HG03342 (cell line): Measurements from ENCODE around the gene NRN1L.
A peak's percentile ranks its signal among the peaks of the same experiment; 100 is the strongest.
"Not testable (repeated sequence)": the region's sequence is repeated elsewhere in the genome, so short reads cannot be mapped to it uniquely, and the experiment has no call there.

Source experiments
- ATAC-seq: cut with Tn5 transposase; IDR thresholded peaks from one replicate; pipeline ENCODE4 v1.9.1; 2021; ENCODE audit warnings: mild to moderate bottlenecking, moderate library complexity; ENCODE audit not compliant: unreplicated experiment

The NRN1L gene

DNA sequence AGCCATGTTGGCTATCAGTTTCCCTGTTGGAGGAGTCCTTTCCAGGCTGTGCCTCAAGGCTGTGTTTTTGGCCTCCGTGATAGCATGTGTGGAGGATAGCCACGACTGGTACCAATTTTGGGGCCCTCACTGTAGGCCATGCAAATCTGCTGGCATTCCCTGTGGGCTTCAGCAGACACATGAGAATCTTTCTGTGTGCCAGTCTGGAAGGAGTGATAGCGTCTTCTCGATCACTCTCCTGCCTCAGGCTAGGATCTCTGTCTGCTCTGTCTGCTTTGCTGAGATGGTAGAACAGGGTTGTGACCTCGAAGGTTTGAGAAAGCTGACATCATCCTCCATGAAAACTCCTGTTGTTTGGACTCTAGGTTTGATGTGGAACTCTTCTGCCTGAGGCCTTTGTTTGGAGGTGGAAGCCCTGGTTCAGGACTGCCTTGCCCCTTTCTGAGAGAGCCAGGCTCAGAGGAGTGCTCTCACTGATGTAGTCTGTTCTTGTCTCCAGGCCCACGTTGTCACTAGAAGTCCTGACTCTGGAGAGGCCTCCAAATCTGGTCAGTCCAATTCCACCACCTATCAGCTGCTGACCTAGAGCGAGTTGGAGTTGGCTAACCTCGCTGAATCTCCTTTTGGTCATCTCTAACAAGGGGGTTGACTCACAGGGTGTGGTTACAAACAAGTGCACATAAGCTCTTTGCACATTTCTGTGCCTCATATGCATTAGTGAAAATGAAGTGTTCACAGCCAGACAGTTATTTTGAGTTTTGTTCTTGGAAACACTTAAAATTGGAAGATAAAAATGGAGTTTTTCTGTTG lies 23.9 kb upstream of the NRN1L start:
- ATAC-seq: no peak

DNA sequence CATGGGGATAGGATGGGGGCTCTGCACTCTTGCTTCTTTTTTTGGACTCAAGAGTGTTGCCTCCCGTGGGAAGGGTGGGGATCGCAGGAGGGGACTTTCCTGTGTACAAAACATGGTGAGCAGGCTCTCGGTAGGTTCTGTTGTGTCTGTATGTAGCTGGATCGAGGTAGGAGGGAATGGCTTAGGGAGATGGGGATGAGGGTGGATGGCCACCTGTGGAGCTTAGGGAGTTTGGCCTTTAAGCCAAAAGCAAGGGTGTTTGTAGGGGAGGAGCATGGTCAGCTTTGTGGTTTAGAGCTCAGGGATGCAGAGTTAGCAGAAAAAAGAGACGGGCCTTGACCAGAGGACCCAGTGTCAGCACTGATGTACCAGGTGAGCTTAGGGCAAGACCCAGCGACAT lies 22.8 kb upstream of the NRN1L start:
- no peak for ATAC-seq

DNA sequence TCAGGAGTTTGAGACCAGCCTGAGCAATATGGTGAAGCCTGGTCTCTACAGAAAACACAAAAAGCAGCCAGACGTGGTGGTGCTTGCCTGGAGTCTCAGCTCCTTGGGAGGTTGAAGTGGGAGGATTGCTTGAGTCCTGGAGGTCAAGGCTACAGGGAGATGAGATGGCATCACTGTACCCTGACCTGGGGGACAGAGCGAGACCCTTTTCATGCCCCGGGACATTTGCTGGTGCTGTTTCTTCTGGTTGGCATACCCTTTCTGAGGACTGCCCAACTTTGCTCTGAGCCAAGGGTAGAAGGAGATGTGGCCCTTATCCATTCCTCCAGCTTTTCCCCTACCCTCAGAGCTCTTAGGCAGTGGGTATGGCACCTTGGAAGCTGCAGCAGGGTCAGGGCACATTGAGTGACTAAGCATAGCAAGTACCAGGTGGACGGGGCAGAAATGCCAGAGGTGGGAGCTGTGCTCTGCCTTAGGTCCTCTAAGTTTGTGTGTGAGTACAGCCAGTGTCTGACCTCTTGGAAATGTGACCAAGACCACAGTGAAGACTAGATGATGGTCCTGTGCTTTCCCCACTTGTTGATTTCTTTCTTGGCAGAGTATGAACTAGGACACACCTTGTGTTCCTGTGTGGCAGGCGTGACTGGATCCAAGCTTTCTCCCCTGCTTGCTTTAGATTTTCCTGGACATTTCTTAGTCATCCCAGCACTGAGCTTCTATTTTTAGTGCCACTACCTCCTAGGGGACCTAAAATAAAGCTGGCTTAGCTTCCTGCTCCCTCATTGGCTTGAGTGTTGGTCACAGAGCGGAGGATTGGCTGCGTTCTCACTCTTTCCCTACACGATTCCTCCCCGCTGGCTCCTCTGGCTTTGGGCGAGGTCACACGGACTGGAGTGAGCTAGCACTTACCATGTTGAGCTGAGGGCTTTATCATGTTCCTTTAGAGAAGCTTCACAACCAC lies 21.8 kb upstream of the NRN1L start:
- no peak for ATAC-seq

DNA sequence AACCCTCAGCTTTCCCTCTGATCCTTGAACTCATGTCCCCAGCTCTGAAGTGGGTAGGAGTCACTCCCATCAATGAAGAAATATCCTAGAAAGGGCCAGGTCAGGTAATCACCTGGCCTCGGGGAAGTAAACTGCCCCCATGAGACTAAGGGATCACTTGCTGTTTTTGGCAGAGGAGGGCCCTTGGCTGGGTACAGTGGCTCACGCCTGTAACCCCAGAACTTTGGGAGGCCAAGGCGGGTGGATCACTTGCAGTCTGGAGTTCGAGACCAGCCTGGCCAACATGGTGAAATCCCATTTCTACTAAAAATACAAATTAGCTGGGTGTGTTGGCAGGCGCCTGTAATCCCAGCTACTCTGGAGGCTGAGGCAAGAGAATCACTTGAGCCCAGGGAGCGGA lies 20.6 kb upstream of the NRN1L start:
- not testable (repeated sequence) for ATAC-seq

DNA sequence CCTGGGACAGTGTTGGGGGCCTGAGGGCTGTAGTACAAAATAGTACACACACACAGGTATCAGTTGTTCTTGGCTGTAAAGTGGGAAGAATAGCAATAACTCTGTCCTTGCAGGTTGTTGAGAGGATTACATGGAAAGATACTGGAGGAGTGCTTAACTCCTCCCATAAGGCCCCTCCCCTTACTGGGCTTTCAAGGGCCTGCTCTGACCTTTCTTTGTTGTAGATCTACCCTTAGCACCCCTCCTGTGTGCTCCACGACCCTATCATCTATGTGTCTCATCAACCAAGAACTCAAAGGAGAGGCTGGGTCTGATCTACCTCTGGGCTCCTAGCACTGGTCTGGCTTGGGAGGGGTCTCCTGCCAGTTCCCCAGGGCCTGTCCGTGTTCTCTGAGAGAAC lies 20.1 kb upstream of the NRN1L start:
- ATAC-seq: no peak

GRCh38 chr16:67865318-67865717 lies 19.4 kb upstream of the NRN1L start:
- no peak for ATAC-seq

- no peak for ATAC-seq
Measured at GRCh38 chr16:67868290-67868689, 16.4 kb upstream of the NRN1L start.

- ATAC-seq: no peak
Measured at GRCh38 chr16:67869653-67870052, 15.0 kb upstream of the NRN1L start.

DNA sequence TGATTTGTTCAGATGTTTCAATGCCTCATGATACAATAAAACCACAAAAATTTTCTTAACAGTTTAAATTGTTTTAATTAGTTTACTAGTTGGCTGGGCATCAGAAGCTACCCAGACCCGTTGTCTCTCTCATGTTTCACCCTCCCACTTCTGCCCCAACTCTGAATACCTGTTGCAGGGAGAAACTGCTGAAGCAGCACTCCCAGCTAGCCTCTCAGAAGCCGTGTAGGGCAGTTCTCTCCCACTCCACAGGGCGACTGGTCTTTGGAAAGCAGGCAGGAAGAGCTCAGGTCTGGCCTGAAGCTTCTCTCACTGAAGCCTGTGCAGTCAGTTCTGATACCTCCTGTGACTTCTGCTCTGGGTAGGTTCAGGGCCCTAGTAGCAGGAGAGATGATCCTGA lies 13.4 kb upstream of the NRN1L start:
- ATAC-seq: no peak

- ATAC-seq: no peak
Measured at GRCh38 chr16:67872131-67872630, 12.5 kb upstream of the NRN1L start.

GRCh38 chr16:67872631-67873434 lies 11.9 kb upstream of the NRN1L start, which contains the start of gene EDC4:
TSS of gene EDC4 (plus strand) at chr16:67873052. CDS start at chr16:67873262, 210 bp downstream.
- ATAC-seq: peak; percentile 67

GRCh38 chr16:67873435-67874370 lies 11.0 kb upstream of the NRN1L start:
- ATAC-seq: no peak

DNA sequence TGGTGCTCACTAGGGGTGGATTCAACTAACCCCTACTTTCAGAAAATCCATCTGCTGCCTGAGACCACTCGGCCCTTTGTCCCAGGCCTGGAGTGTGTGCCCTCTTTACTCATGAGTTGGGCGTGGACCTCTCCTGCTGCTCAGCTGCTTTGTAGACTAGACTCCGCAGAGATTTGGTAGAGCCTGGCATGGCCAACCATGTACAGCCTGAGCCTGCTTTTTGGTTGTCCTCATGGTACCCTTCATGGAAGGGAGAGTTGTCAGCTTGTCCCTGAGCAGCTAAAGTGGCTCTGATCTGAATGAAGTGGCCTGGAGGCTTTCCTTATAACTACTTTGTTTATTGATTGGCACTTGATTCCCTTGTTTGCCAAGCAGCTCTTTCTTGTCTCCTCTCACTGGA lies 10.3 kb upstream of the NRN1L start:
- no peak for ATAC-seq

GRCh38 chr16:67877064-67877463 lies 7.6 kb upstream of the NRN1L start:
- ATAC-seq: no peak

GRCh38 chr16:67878232-67878631 lies 6.5 kb upstream of the NRN1L start:
- ATAC-seq: no peak

- ATAC-seq: no peak
Measured at GRCh38 chr16:67878846-67879245, 5.8 kb upstream of the NRN1L start.

- ATAC-seq: no peak
Measured at GRCh38 chr16:67879462-67879861, 5.2 kb upstream of the NRN1L start.

- ATAC-seq: no peak
Measured at GRCh38 chr16:67879936-67880335, 4.7 kb upstream of the NRN1L start.

DNA sequence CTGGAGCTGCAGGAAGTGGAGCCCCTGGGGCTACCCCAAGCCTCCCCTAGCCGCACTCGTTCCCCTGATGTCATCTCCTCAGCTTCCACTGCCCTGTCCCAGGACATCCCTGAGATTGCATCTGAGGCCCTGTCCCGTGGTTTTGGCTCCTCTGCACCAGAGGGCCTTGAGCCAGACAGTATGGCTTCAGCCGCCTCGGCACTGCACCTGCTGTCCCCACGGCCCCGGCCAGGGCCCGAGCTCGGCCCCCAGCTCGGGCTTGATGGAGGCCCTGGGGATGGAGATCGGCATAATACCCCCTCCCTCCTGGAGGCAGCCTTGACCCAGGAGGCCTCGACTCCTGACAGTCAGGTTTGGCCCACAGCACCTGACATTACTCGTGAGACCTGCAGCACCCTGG lies 4.1 kb upstream of the NRN1L start:
- ATAC-seq: no peak
